ENCODE measurements around the gene B3GALT5.

GRCh38 chr21:39673736-39674135 lies 61.0 kb downstream of the B3GALT5 start:
- TF ChIP-seq CTCF (IDR thresholded peaks at IDR 0.05): no peak
- no peak for TF ChIP-seq EZH2 (IDR thresholded peaks at IDR 0.05; ENCODE audit: borderline replicate concordance, insufficient read depth, low read depth, low read length, poor library complexity, severe bottlenecking)

Measured in B cell (primary cell).